NCI-H2196 treated with DMSO at 0.1 percent for 48 hours (cell line): ENCODE measurements around the gene APOE.
"Not testable (repeated sequence)": the region's sequence is repeated elsewhere in the genome, so short reads cannot be mapped to it uniquely, and the experiment has no call there.

Experiments used
- DNase-seq: peaks from one replicate; lab custom pipeline; 2025; ENCODE audit not compliant: unreplicated experiment; lab: John Stamatoyannopoulos, UW

APOE gene

DNA sequence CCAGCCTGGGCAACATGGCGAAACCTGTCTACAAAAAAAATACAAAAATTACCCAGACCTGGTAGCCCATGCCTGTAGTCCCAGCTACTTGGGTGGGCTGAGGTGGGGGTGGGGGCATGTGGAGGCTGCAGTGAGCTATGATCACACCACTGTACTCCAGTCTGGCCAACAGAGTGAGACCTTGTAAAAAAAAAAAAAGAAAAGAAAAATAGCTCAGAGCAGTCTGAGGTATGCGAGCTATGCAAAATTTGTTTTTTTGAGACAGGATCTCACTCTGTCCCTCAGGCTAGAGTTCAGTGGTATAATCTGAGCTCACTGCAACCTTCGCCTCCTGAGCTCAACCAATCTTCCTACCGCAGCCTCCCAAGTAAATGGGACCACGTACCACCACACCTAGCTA lies 21.7 kb upstream of the APOE start:
- DNase-seq = no peak

GRCh38 chr19:44884566-44884965 lies 21.0 kb upstream of the APOE start:
- no peak for DNase-seq

DNA sequence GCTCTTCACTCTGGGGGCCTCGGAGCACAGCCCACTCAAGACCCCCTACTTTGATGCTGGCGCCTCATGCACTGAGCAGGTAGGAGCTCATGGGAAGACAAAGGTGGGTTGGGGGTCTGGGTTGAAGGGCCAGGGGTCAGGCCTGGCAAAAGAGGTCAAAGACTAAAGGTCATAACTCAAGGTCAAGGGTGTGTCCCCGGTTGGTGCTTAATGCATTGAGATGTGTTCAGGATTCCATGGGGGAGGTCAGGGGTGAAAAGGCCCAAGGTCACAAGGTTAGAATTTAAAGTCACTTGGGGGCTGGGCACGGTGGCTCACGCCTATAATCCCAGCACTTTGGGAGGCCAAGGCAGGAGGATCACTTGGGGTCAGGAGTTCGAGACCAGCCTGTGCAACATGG lies 19.5 kb upstream of the APOE start:
- DNase-seq = no peak

DNA sequence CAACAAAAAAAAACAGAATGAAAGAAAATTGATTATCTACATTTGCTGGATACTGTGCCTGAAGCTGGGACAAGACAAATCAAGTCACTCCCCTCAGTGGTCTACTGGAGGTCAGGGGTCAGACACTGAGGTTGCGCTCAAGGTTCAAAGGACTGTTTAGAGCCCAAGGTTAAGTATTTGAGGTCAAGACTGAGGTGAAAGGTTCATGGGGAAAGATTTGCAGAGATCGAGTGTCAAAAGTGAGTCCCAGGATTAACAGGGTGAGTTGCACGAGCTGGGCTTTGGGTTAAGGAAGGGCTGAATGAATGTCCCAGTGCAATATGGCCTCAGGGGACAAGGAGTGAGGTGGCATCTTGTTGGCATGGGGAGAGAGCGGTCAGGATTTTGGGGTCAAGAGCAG lies 17.9 kb upstream of the APOE start:
- DNase-seq = no peak

DNA sequence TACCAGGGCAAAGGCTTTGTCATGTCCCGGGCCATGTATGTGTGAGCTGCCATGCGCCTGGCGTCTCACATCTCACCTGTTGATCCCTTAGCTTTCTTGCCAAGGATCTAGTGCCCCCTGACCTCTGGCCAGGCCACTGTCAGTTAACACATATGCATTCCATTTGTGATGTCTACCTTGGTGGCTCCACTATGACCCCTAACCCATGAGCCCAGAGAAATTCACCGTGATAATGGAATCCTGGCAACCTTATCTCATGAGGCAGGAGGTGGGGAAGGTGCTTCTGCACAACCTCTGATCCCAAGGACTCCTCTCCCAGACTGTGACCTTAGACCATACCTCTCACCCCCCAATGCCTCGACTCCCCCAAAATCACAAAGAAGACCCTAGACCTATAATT lies 17.3 kb upstream of the APOE start:
- not testable (repeated sequence) for DNase-seq

GRCh38 chr19:44889830-44890365 lies 15.7 kb upstream of the APOE start:
- DNase-seq = no peak

DNA sequence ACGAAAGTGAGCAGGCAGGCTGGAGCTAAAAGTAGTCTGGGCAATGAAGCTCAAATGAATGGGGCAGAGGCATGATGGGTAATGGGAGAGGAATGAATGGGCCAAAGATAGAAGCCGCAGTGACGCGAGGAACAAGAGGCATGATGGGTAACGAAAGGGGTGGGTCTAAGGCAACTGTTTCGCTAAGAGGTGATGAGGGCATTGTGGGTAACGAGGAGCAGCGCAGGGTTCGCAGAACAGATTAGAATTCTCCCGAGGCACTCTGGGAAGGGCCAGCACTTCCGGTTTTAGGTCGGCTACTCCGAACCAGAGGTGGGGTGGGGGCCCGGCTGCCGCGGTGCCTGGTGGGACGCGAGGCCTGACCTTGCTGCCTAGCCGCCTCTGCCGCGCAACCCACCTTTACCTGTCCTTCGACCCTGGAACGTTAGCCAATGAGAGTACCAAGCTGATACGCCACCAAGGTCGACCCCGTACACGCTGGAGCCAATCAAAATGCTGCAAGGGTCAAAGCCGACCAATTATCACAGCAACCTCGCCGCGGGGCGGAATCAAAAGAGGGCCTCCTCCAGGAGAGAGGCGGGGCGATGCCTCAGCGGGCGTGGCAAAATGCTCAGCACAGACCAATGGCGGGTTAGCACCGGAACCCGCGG lies 15.1 kb upstream of the APOE start:
- DNase-seq = peak; percentile 100

GRCh38 chr19:44891016-44891882 lies 14.3 kb upstream of the APOE start, which contains the start of gene TOMM40:
Gene TOMM40 (plus strand): TSS chr19:44891254. CDS start chr19:44891416, 162 bp downstream.
- peak; percentile 100 for DNase-seq

- no peak for DNase-seq
These were observed 12.7 kb upstream of the APOE start for GRCh38 chr19:44892932-44893331.

DNA sequence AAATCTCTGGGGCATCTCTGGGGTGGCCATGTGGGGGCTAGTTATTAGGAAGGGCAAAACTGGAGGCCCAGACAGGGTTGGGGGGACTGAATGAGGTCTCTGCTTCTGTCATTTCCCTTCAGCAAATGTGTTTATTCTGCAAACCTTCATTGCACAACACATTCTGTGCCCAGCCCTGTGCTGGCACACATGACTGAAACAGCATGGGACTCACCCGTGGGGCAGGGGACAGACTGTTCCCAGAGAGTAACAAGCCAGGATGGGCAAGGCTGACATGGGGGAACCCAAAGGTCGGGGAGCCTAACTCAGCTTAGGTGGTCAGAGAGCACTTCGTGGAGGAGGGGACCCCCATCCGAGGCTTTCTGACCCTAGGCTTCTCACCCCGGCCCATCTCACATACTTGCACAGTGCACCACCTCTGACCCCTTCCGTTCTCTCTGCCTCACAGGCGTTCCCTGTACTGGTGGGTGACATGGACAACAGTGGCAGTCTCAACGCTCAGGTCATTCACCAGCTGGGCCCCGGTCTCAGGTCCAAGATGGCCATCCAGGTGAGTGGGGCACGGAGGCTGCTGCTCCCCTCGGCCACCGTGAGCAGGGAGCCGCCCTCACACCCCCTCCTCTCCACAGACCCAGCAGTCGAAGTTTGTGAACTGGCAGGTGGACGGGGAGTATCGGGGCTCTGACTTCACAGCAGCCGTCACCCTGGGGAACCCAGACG lies 12.1 kb upstream of the APOE start:
- DNase-seq = no peak

GRCh38 chr19:44894052-44894400 lies 11.6 kb upstream of the APOE start:
- no peak for DNase-seq

DNA sequence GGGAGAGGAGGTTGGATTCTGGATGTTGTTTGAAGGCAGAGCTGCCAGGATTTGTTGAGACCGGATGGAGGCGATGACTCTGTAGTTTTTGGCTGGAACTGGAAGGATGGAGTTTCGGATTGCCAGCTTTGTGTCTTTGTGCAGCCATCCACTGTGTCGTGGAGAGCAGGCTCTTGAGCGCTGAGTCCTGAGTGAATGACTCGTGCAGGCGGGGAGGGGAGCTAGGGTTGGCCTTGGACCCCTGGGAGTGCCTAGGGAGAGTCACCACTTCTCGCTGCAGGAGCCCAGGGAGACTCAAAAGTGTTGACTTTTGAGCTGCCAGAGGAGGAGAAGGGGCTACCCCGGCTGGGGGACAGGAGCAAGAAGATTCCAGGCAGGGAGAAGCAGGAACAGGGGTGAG lies 10.7 kb upstream of the APOE start:
- no peak for DNase-seq

GRCh38 chr19:44897835-44898234 lies 7.8 kb upstream of the APOE start:
- no peak for DNase-seq

DNA sequence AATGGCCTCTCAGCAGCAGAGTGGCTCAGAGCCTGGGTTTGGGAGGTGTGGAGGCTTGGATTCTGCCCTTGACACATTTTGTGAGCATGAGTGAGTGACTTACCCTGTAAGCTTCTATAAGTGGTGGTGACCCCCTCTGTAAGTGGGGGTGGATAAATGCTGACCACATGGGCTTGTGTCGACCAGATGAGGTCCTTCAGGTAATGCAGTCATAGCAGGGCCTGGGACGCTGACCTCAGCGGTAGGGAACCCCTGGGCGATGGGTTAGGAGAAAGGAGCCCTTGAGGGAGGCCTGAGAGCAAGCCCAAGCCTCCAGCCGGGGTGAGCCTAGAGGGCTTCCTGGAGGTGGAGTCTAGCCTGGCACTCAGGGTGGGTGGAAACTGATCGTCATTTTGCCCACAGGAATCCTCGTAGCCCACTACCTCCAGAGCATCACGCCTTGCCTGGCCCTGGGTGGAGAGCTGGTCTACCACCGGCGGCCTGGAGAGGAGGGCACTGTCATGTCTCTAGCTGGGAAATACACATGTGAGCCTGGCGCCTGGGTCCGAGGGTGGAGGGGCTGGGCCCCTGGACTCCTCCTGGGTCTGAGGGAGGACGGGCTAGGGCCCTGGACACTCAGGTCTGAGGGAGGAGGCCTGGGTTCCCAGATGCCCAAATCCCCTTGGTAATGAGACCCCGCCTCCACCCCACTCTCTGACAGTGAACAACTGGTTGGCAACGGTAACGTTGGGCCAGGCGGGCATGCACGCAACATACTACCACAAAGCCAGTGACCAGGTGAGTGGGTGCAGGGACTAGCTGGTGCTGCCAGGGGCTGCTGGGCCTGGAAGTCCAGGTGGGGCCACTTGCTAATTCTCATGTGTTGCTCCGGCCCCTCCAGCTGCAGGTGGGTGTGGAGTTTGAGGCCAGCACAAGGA lies 5.0 kb upstream of the APOE start:
- no peak for DNase-seq

- DNase-seq = no peak
These were observed 2.4 kb upstream of the APOE start for GRCh38 chr19:44903216-44903601.

- DNase-seq = peak; percentile 2
These were observed 1.8 kb upstream of the APOE start for GRCh38 chr19:44903602-44904425.

GRCh38 chr19:44904426-44904994 lies 1.1 kb upstream of the APOE start:
- DNase-seq = no peak

- no peak for DNase-seq
These were observed 2.0 kb downstream of the APOE start for GRCh38 chr19:44907613-44908012.

DNA sequence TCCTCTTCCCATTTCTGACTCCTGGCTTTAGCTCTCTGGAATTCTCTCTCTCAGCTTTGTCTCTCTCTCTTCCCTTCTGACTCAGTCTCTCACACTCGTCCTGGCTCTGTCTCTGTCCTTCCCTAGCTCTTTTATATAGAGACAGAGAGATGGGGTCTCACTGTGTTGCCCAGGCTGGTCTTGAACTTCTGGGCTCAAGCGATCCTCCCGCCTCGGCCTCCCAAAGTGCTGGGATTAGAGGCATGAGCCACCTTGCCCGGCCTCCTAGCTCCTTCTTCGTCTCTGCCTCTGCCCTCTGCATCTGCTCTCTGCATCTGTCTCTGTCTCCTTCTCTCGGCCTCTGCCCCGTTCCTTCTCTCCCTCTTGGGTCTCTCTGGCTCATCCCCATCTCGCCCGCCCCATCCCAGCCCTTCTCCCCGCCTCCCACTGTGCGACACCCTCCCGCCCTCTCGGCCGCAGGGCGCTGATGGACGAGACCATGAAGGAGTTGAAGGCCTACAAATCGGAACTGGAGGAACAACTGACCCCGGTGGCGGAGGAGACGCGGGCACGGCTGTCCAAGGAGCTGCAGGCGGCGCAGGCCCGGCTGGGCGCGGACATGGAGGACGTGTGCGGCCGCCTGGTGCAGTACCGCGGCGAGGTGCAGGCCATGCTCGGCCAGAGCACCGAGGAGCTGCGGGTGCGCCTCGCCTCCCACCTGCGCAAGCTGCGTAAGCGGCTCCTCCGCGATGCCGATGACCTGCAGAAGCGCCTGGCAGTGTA lies 2.7 kb downstream of the APOE start:
- DNase-seq = no peak
